Left lung (tissue), 10 donors: ENCODE results near the gene COL20A1. TPM values are rescaled to one million over a fixed set of nuclear protein-coding genes. Genes with fewer than 3 reads are reported as not detected.

ENCODE experiments used
- ATAC-seq: fragments of 200-7000 bp; cut with Tn5 transposase; one replicate; pipeline ENCODE4 v1.9.1; 2020; ENCODE audit warnings: moderate library complexity
- DNase-seq, 4 donors: peaks; one replicate each; pipeline ENCODE4 v3.0.0-alpha.2; 2013 to 2020
- H3K27ac ChIP-seq, 2 donors: fragments of 200-600 bp; sonication (generic) in 1 of 2; one replicate each; pipeline versions ENCODE4 v1.5.0 to v1.8.0; 2020 to 2021
- H3K27me3 ChIP-seq, 2 donors: fragments of 200-600 bp; sonication (generic) in 1 of 2; one replicate each; pipeline versions ENCODE4 v1.5.0 to v1.8.0; 2020 to 2021
- H3K36me3 ChIP-seq, 2 donors: fragments of 200-600 bp; sonication (generic) in 1 of 2; one replicate each; pipeline versions ENCODE4 v1.5.0 to v1.8.0; 2020 to 2021
- H3K4me1 ChIP-seq, 2 donors: fragments of 200-600 bp; one replicate each; pipeline ENCODE4 v1.8.0; 2021
- H3K4me3 ChIP-seq, 2 donors: fragments of 200-600 bp; sonication (generic) in 1 of 2; one replicate each; pipeline versions ENCODE4 v1.5.0 to v1.8.0; 2020 to 2021; ENCODE audit warnings: mild to moderate bottlenecking in 1 of 2
- H3K9me3 ChIP-seq, 2 donors: fragments of 200-600 bp; sonication (generic) in 1 of 2; one replicate each; pipeline versions ENCODE4 v1.5.0 to v1.8.0; 2020 to 2021
- CTCF ChIP-seq, 2 donors: fragments of 200-600 bp; sonication (generic) in 1 of 2; IDR thresholded peaks; one replicate each; pipeline versions ENCODE4 v1.5.0 to v1.8.0; 2021; ENCODE audit warnings: antibody characterized with exemption in 2 of 2
- intact Hi-C, 2 donors: fragments of 100-400 bp; cut with DNase I; formaldehyde crosslinking; loops; one replicate each; pipeline versions ENCODE4 v1.11.2 to v1.14.2; 2022
- polyA plus RNA-seq, 6 donors: library from polyadenylated mRNA; unstranded; fragments of 120-200 nt; gene quantifications; one replicate each; pipeline ENCODE4 v1.2.1, GENCODE V29; 2013; ENCODE audit not compliant: insufficient read length in 6 of 6
- total RNA-seq, 2 donors: library from RNA; stranded (reverse); fragmentation: NEBNext Ultra II Directional; extraction: Animal tissue kit (Norgen Biotek cat#: 25700); gene quantifications; one replicate each; pipeline ENCODE4 v1.2.1, GENCODE V29; 2021
- donor health status: DM: no; HTN: yes; CAD: no.
- donor health status: DM: no; HTN: no; CAD: no.

Gene COL20A1
- total and polyA plus RNA-seq, 8 donors = 0.08 to 0.31 (median 0.24) TPM; not detected in 2

GRCh38 chr20:63349516-63349895 is 56.5 kb downstream of the COL20A1 start:
- Histone ChIP-seq H3K4me1 (no peaks in the 10 kb centered on the region), H3K4me3 (no peak overlapping the region), H3K36me3 (no peaks in the 10 kb centered on the region), H3K27ac (no peak overlapping the region), H3K27me3 (peaks cover 0 to 64% of the 10 kb centered on the region in 2 donors), H3K9me3 (no peaks in the 10 kb centered on the region)
- TF ChIP-seq CTCF (IDR thresholded peaks at IDR 0.05) = no peak
- ATAC-seq (no peak), DNase-seq (peak in 1 of 4 donors; percentile 79)
- intact Hi-C loops = no loop called here

- Histone ChIP-seq H3K27ac (no peak overlapping the region), H3K36me3 (no peaks in the 10 kb centered on the region), H3K27me3 (peaks cover 0 to 64% of the 10 kb centered on the region in 2 donors), H3K4me3 (no peak overlapping the region), H3K4me1 (no peaks in the 10 kb centered on the region), H3K9me3 (no peaks in the 10 kb centered on the region)
- intact Hi-C loops = no loop called here
- TF ChIP-seq CTCF (IDR thresholded peaks at IDR 0.05) = no peak
- ATAC-seq (no peak), DNase-seq (peak in 1 of 4 donors; percentile 63)
Observed at GRCh38 chr20:63350196-63350595, 57.2 kb downstream of the COL20A1 start.

GRCh38 chr20:63350597-63351325 is 57.8 kb downstream of the COL20A1 start:
- H3K9me3 ChIP-seq = no peaks in the 10 kb centered on the region
- intact Hi-C loops = no loop called here
- peaks cover 0 to 64% of the 10 kb centered on the region in 2 donors for H3K27me3 ChIP-seq
- no peak for TF ChIP-seq CTCF (IDR thresholded peaks at IDR 0.05)
- no peaks in the 10 kb centered on the region for H3K36me3 ChIP-seq
- H3K27ac ChIP-seq = no peak overlapping the region
- no peaks in the 10 kb centered on the region for H3K4me1 ChIP-seq
- no peak overlapping the region for H3K4me3 ChIP-seq
- no peak for ATAC-seq
- DNase-seq = peak in 1 of 4 donors; percentile 59

- intact Hi-C loops = no loop called here
- ATAC-seq = no peak
- peak in 1 of 4 donors; percentile 33 for DNase-seq
Observed at GRCh38 chr20:63351326-63351700, 58.3 kb downstream of the COL20A1 start.

More at GRCh38 chr20:63351326-63351700, 58.3 kb downstream of the COL20A1 start:
- no peak overlapping the region for H3K27ac ChIP-seq
- H3K4me3 ChIP-seq = no peak overlapping the region
- TF ChIP-seq CTCF (IDR thresholded peaks at IDR 0.05) = no peak
- H3K36me3 ChIP-seq = no peaks in the 10 kb centered on the region
- peaks cover 0 to 62% of the 10 kb centered on the region in 2 donors for H3K27me3 ChIP-seq
- H3K4me1 ChIP-seq = no peaks in the 10 kb centered on the region
- H3K9me3 ChIP-seq = no peaks in the 10 kb centered on the region
